ENCODE data around the gene EARS2. TPM values are rescaled to one million over a fixed set of nuclear protein-coding genes. Genes with fewer than 3 reads are reported as not detected.
A peak's percentile ranks its signal among the peaks of the same experiment; 100 is the strongest.

Gene EARS2
- total and polyA plus RNA-seq, 9 of the 15 experiments (the other 6 are each of a cell fraction or from before 2014, with no cell fraction given), result 17.6 to 58.6 (median 36.3) TPM

- no peak for TF ChIP-seq NR1H2 (CRISPR knock-in tag; IDR thresholded peaks at IDR 0.05)
- TF ChIP-seq BHLHE40 (IDR thresholded peaks at IDR 0.05; ENCODE audit: low read length), result peak; percentile 95
- TF ChIP-seq ZNF318 (IDR thresholded peaks at IDR 0.05; ENCODE audit: borderline replicate concordance in 1 of 2, low read depth in 1 of 2), result no peak
- peak; percentile 86 to 90 for TF ChIP-seq MNT (conservative IDR thresholded peaks at IDR 0.05)
- no peak for TF ChIP-seq BRF2 (IDR thresholded peaks at IDR 0.05; ENCODE audit: borderline replicate concordance, insufficient read depth, insufficient read length)
- no peak for TF ChIP-seq YBX1 (IDR thresholded peaks at IDR 0.05)
- TF ChIP-seq E2F1 (CRISPR knock-in tag; IDR thresholded peaks at IDR 0.05), result peak; percentile 76
- no peak for TF ChIP-seq TEAD4 (IDR thresholded peaks at IDR 0.05; ENCODE audit: low read length)
- TF ChIP-seq TEAD4 (CRISPR knock-in tag; IDR thresholded peaks at IDR 0.05; ENCODE audit: borderline replicate concordance), result peak; percentile 66; the same call in 1 of the 2 replicates
- TF ChIP-seq ZNF175 (CRISPR knock-in tag; IDR thresholded peaks at IDR 0.05; ENCODE audit: low read depth), result no peak
- peak; percentile 15; the same call in 1 of the 2 replicates for TF ChIP-seq KLF1 (tag; IDR thresholded peaks at IDR 0.05)
- no peak for TF ChIP-seq ARNT (IDR thresholded peaks at IDR 0.05)
- TF ChIP-seq ZNF76 (CRISPR knock-in tag; IDR thresholded peaks at IDR 0.05; ENCODE audit: borderline replicate concordance), result 0 out of 2 replicates have a peak, but pooled peaks have one; percentile 48
- TF ChIP-seq E2F3 (CRISPR knock-in tag; IDR thresholded peaks at IDR 0.05), result peak; percentile 95
- no peak for TF ChIP-seq PCBP1 (IDR thresholded peaks at IDR 0.05; ENCODE audit: low read depth, low read length, poor library complexity, severe bottlenecking)
Measured at GRCh38 chr16:23510164-23510914, 46.8 kb downstream of the EARS2 start, which contains the start of gene GGA2 (continued).
